Stimulated activated CD8-positive, alpha-beta memory T cell treated with anti-CD3 and anti-CD28 coated beads, Interleukin-4, amount 100 ng/mL, for 48 hours (primary cell): Measurements from ENCODE around the gene KIAA1755.
A peak's percentile ranks its signal among the peaks of the same experiment; 100 is the strongest.

Experiments
- DNase-seq: peaks from one replicate; pipeline ENCODE4 v3.0.0-alpha.2; 2020

The KIAA1755 gene

DNA sequence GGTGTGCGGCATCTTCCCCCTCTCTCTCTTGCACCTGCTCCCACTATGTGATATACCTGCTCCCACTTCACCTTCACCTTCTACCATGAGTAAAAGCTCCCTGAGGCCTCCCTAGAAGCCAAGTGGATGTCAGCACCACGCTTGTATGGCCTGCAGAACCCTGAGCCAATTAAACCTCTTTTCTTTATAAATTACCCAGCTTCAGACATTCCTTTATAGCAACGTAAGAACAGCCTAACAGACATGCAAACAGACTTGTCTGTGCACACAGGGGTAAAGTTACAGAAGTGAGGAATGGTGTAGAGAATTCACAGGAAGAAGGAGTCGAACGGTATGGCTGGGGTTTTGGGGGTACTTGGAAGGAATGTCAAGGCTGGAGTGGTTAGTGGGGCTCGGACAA, 80.7 kb downstream of the KIAA1755 start:
- no peak for DNase-seq

DNA sequence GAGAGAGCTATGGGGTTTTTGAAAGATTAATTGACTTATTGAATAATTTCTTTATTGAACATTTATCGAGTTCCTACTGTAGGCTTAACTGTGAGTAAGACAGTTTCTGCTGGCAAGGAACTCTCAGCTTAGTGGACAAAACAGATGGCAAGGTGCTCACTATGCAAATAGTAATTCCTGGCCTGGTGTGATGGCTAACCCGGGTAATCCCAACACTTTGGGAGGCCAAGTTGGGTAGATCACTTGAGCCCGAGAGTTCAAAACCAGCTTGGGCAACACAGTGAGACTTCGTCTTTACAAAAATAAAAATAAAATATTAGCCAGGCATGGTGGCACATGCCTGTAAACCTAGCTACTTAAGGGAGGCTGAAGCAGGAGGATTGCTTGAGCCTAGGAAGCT, 82.0 kb downstream of the KIAA1755 start:
- DNase-seq: no peak

- no peak for DNase-seq
Observed at GRCh38 chr20:38178065-38178491, 82.5 kb downstream of the KIAA1755 start.

GRCh38 chr20:38177201-38177600, 83.3 kb downstream of the KIAA1755 start:
- DNase-seq: no peak

GRCh38 chr20:38175304-38176180, 85.0 kb downstream of the KIAA1755 start:
- no peak for DNase-seq

DNA sequence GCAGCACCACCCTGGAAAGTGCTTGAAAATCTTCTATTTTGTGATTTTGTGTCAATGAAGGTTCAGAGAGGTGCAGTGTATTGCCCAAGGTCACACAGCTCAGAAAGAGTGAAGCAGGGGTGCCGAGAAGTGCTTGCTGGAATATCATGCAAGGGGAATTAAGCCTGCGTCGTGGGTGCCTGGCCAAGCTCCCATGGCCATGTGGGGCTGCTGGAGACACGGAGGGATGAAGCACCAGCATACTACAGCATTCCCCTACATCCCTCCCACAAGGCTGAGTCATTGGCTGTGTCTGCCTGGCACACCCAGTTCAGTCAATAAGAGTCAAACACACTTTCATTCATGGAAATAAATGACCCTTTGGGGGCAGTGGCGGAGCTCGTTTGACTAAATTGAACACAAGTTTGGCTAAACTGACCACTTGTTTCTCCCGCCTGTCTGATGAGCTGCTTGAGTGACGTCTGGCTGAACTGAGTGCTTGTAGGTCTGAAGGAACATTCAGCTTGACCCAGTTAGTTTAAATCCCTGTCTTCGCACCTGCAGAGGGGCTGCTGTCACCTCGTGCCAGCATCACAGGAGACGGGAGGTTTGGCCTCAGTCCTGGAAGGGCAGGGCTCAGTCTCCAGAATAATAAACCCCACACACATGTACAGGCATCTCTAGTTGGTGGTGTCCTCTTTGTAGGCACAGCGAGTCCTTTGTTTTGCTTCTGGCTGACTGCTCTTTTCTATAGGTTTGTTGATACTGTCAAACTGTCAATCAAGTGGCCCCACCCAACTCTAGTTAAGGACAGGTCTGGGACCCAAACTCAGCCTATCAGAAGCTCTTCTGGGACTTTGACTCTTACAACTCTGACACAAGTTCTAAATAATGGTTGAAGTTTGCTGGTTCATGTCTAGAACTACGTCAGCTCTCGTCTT, 87.0 kb downstream of the KIAA1755 start:
- DNase-seq: no peak

DNA sequence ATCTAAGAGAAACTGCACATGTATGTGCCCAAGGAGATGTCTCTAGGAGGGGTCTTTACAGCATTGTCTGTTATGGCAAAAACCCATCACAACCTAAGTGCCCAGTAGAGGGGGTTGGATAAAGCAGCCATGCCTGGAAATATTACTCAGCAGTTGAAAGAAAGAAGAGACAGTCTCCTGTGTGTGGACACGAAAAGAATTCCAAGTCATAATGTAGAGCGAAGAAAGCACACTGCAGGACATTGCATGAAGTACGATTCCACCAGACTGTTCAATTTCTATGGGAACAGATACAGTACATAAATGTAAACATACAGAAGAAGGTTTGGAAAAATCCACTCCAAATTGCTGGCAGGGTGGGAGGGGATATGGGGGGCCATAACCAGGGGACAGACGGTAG, 88.1 kb downstream of the KIAA1755 start:
- DNase-seq: no peak

GRCh38 chr20:38171675-38172043, 88.9 kb downstream of the KIAA1755 start:
- no peak for DNase-seq

- no peak for DNase-seq
Observed at GRCh38 chr20:38170826-38171674, 89.5 kb downstream of the KIAA1755 start.

- no peak for DNase-seq
Observed at GRCh38 chr20:38170219-38170825, 90.2 kb downstream of the KIAA1755 start.

DNA sequence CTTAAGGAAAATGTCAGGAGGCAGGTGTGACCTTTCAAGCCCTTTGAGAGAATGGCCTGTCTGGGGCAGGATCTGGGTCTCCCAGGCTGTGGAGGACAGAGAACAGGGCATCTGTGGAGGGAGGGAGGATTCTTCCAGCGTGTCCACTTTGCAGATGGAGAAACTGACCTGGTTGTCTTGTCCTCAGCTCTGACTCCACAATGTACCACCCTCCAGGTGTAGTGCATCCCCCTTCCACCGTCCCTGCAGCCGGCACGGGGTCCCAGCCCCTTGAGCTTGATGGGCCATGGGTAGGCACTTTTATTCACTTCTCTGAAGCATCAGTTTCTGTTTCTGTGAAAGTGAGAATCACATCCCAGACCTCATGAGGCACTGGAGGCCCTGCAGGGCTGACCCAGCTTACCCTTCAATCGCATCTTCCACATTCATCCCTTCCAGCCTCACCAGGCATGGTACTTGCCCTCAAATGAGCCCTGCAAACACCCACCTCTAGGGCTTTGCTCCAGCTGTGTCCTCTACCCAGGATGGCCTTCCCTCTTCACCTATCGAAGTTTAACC, 90.8 kb downstream of the KIAA1755 start:
- no peak for DNase-seq

DNA sequence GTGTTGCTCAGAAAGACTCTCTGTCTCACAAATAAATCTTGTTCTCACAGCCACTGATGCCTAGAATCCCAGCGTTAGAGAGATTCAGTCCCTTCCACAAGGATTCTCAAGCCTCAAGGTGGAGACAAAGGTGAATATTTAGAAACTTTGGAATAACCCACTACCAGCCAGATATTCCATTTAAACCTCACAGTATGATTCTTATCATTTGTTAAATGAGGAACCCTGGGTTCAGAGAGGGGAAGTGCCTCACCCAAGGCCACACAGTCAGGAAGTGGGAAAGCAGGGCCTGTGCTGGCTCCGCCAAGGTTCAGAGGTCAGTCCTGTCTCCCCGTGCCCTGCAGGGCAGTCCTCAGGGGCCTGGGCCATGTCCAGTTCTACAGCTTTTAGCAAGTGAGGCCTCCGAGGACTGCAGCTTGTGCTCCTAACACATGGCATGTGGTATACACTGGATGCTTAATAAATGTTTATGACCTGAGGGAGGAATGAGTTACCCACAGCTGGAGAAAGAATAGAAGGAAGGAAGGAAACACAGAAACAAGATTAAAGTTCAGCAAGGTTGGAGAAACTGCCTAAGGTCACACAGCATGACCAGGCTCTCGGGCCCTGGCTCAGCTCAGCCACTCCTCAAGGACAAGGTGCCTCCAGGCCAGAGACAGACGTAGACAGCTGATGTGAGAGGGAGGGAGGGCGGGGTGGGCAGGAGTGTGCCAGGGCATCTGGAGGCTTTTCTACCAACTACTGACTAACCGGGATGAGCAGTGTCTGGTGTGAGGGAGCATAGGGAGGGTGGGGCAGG, 91.5 kb downstream of the KIAA1755 start:
- DNase-seq: no peak

DNA sequence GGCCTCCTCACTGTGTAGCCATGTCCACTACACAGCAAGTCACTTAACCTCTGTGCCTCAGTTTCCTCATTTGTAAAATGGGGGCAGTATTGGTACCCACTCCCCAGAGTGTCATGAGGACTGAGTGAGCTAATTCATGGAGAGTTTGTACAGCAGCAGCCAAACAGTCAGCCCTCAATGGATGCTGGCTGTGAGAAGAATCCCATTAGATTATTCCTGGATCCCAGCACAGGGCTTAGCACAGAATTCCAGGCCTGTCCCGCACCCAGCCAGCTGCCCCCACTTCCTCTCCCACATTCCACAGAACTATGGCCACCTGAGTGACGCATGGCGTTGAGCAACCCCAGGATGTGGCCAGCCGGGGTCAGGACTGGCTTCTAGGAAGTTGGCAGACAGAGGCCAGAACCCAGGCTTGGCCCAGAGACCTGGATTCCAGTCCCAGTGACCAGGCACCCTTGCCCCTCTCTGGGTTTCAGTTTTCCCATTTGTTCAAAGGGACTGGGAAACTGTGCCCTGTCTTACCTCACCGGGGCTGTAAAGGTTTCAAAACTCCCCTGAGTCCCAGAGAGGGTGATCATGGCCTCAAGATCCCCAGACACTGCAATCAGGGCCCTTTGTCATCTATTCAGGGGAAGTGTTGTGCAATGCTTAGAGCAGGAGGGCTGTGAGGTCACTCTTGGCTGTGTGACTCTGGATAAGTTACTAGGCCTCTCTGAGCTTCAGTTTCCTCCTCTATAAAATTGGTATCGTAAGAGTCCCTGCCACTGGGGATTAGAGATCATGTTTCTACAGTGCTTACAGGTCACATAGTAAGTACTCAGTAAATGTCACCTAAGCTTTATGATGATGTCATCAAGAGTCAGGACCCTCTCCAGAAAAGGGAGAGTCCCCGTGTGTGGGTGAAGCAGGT, 92.4 kb downstream of the KIAA1755 start:
- DNase-seq: no peak

DNA sequence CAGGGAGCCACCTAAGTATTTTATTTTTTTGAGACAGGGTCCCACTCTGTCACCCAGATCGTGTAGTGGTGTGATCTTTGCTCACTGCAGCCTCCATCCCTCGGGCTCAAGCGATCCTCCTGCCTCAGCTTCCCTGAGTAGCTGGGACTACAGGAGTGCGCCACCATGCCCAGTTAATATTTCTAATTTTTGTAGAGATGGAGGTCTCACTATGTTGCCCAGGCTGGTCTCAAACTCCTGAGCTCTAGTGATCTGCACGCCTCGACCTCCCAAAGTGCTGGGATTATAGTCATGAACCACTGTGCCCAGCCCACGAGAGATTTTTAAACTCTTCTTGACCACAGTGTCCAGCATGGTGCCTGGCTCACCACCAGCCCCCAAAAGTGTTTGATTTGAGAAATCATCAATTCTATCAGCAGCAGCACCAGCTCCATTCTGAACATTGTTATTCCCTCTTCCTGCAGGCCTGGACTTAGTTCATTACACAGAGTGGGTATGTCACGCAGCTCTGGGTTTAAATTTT, 93.1 kb downstream of the KIAA1755 start:
- DNase-seq: no peak

DNA sequence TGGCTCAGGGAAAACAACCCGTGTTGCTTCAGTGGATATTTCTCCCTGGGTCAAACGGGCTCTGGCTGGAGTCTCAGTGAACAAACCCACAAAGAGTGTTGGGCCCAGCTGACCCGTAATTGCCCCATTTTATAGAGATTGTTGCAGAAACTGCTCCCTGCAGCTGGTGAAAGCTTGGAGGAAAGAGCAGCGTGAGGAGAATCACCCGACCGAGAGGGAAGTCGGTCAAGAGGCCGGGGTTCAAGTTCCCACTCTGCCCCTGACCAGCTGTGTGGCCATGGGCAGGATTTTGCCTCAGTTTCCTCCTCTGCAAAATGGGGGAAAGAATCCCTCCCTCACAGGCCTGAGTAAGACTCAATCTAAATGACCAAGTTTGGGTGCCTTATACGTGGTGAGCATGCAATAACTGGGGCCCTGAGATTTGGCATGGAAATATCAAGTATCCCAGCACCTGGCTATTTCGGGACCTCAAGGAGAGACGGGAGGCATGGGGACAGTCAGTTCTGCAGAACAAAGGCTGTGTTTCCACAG, 93.8 kb downstream of the KIAA1755 start:
- no peak for DNase-seq

DNA sequence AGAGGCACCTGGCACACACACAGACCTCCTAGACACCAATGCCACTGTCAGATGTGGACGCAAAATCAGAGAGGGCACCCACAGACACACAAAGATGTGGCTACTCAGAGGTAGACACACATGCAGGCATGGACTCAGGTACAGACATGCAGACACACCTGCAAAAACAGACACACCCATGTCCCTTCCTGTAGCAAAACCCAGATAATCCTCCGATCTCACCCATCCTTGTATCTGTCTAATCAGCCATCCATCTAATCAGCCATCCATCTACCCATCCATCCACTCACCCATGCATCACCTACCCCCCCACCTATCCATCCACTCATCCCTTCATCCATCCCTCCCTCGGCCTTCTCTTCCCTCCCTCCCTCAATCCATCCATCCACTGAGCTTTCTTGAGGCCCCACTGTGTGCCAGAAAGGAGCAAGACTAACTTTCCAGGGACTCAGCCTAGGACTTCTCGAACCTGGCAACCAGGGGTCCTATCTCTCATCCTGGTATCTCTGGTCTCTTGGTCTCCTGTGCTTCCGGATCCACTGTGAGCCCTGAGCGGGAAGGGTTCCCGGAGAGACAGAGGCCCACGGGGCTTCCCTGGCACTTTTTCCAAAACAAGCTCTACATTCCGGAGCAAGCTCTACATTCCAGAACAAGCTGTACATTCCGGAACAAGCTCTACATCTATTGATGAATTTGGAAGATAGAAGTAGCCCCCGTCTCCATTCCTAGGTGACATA, 94.4 kb downstream of the KIAA1755 start:
- DNase-seq: no peak

DNA sequence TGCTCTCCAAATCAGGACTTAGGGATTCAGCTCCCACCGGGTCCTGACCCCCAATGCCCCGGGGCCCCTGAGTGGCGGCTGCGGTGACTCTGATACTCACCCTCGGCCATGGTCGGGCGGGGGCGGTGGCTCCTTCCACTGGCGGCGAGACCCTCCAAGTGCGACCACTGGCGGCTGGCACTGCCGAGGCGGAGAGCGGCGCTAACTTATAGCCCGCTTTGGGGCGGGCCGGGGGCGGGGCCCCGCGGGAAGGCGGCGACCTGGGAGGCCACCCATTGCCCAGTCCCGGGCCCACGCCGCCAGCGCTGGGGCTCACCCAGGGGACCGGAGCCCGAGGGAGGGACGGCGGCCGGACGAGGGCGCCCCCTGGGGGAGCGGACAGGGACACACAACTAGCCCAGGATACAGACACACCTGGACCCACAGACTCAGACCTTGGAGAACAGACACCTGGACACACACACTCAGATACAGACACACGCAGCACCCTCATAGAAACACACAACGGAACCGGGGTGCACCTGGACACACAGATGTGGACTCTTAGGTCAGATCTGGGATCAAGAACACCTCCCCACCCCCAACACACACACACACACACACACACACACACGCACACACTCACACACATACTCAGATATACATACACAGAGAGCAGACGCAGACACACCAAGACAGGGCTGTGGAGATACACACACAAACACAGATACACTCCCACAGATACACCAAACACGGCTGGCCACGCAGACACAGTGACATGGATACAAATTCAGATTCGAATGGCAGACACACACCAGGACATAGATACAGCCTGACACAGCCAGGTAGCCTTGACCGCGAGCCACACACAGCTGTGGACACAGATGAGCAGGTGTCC, 95.2 kb downstream of the KIAA1755 start, which contains the start of gene TGM2:
Gene TGM2 (minus strand): TSS at position 182 of the 877 bp plus-strand sequence. CDS start 72 bp downstream, at position 110.
- DNase-seq: peak; percentile 68
